OCI-LY7 (cell line): ENCODE results near the gene FOXP1. TPM values are rescaled to one million over a fixed set of nuclear protein-coding genes. Genes with fewer than 3 reads are reported as not detected.

Experiments
- BruUV-seq: library from RNA; stranded (reverse); fragments of 400-500 nt; replicated peaks from 2 replicates; lab custom pipeline; 2021; lab: Mats Ljungman, UMichigan
- CTCF ChIA-PET: fragments of 300-600 bp; sonication (Branson Sonifier 250); formaldehyde crosslinking; loops from one replicate; lab custom pipeline; 2022; ENCODE audit warnings: antibody characterized with exemption; ENCODE audit not compliant: unreplicated experiment; lab: Charles Lee
- POLR2A ChIA-PET: fragments of 300-600 bp; sonication (Branson Sonifier 250); formaldehyde crosslinking; loops from one replicate; lab custom pipeline; 2022; ENCODE audit warnings: antibody characterized with exemption; lab: Charles Lee
- DNase-seq: peaks from one replicate; pipeline ENCODE4 v3.0.0-alpha.2; 2015; ENCODE audit warnings: low spot score
- H2AFZ ChIP-seq: fragments of 200-600 bp; sonication (generic), shearing (Covaris generic); 2 replicates; pipeline ENCODE4 v1.6.1; 2014; ENCODE audit warnings: mild to moderate bottlenecking, antibody characterized with exemption, low read length, moderate library complexity
- H3K27ac ChIP-seq: fragments of 200-600 bp; sonication (generic); 2 replicates; pipeline ENCODE4 v1.5.1; 2014; ENCODE audit warnings: mixed run types, low read depth, mild to moderate bottlenecking, moderate library complexity, low read length, inconsistent platforms; ENCODE audit not compliant: poor library complexity, severe bottlenecking
- H3K36me3 ChIP-seq: fragments of 200-600 bp; sonication (generic); 2 replicates; pipeline ENCODE4 v1.6.1; 2014; ENCODE audit warnings: mild to moderate bottlenecking, antibody characterized with exemption, low read length, moderate library complexity, mixed read lengths; ENCODE audit not compliant: insufficient read depth
- H3K4me1 ChIP-seq: fragments of 200-600 bp; sonication (generic); 2 replicates; pipeline ENCODE4 v1.5.1; 2014; ENCODE audit warnings: mild to moderate bottlenecking, low read length; ENCODE audit not compliant: insufficient read depth, poor library complexity, severe bottlenecking
- H3K4me2 ChIP-seq: fragments of 200-600 bp; sonication (generic); 2 replicates; pipeline ENCODE4 v1.6.1; 2014; ENCODE audit warnings: mild to moderate bottlenecking, low read length
- H3K4me3 ChIP-seq: fragments of 200-600 bp; sonication (generic); 2 replicates; pipeline ENCODE4 v1.5.1; 2014; ENCODE audit warnings: mild to moderate bottlenecking, low read depth, low read length; ENCODE audit not compliant: poor library complexity, severe bottlenecking
- H3K79me2 ChIP-seq: fragments of 200-600 bp; sonication (generic); 2 replicates; pipeline ENCODE4 v1.6.1; 2016; ENCODE audit warnings: low read depth, mild to moderate bottlenecking, low read length, moderate library complexity, mixed read lengths; ENCODE audit not compliant: insufficient read depth
- H3K9me2 ChIP-seq: fragments of 200-600 bp; sonication (generic); 2 replicates; pipeline ENCODE4 v1.6.1; 2016; ENCODE audit warnings: mild to moderate bottlenecking, low read length, mixed read lengths; ENCODE audit not compliant: insufficient read depth
- H3K9me3 ChIP-seq: fragments of 200-600 bp; sonication (generic); 2 replicates; pipeline ENCODE4 v1.6.1; 2014; ENCODE audit warnings: mild to moderate bottlenecking, mixed run types, low read length, mixed read lengths
- H4K20me1 ChIP-seq: fragments of 200-600 bp; sonication (generic); 2 replicates; pipeline ENCODE4 v1.6.1; 2014; ENCODE audit warnings: mild to moderate bottlenecking, antibody characterized with exemption, low read length, moderate library complexity, mixed read lengths; ENCODE audit not compliant: insufficient read depth
- CTCF ChIP-seq: fragments of 200-600 bp; sonication (generic); conservative IDR thresholded peaks from 2 replicates; pipeline ENCODE4 v1.5.1; 2014; ENCODE audit warnings: mild to moderate bottlenecking, antibody characterized with exemption, low read length, moderate library complexity, mixed read lengths
- EZH2phosphoT487 ChIP-seq: fragments of 200-600 bp; sonication (generic); IDR thresholded peaks from 2 replicates; pipeline ENCODE4 v1.6.1; 2018; ENCODE audit warnings: low read depth, borderline replicate concordance, mild to moderate bottlenecking, mixed run types, antibody characterized with exemption, low read length, moderate library complexity, mixed read lengths
- intact Hi-C: fragments of 100-400 bp; cut with micrococcal nuclease; formaldehyde crosslinking; loops from one replicate; pipeline ENCODE4 v1.10.0; 2022; ENCODE audit not compliant: unreplicated experiment
- total RNA-seq, 2 experiments: library from RNA; depleted of rRNA in 1 of 2; stranded (reverse); fragments of >200 nt in 1 of 2; shearing (Covaris generic) in 1 of 2; gene quantifications; 2 replicates each; pipeline ENCODE4 v1.2.3, GENCODE V29; 2014 to 2022

Gene FOXP1
- total RNA-seq, 2 experiments from 2014 or later, result 87.3 to 151 TPM

GRCh38 chr3:71593106-71593505, 9.6 kb upstream of the FOXP1 start:
- CTCF ChIA-PET, result no interaction called here
- TF ChIP-seq CTCF, result no peak
- TF ChIP-seq EZH2phosphoT487, result no peak
- Histone ChIP-seq H3K27ac (no peak overlapping the region), H3K4me1 (peaks cover 4% of the 10 kb centered on the region), H2AFZ (no peak overlapping the region), H3K4me3 (no peak overlapping the region), H3K36me3 (no peaks in the 10 kb centered on the region), H3K4me2 (no peak overlapping the region), H3K79me2 (no peaks in the 10 kb centered on the region), H3K9me3 (peaks cover 4% of the 10 kb centered on the region; the same call in 1 of the 2 replicates), H4K20me1 (no peaks in the 10 kb centered on the region), H3K9me2 (no peaks in the 10 kb centered on the region)
- BruUV-seq, result no TSS peak
- no peak for DNase-seq
- intact Hi-C loops, result no loop called here
- POLR2A ChIA-PET, result no interaction called here

DNA sequence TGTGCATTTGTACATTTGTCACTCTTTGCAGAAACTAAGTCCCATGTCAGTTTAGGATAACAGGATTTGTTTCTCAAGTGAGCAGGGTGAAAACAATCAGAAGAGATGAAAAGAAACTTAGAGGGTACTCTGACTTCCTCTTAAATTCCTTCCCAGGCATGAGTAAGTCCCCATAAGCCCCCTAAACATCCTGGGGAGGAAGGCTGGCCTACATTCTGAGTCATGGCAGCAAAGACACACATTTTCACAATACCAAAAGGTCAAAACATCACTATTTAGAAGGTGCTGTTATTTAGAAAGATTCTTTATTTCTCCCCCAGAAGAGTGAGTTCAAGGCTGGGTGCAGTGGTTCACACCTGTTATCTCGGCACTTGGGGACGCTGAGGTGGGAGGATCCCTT, 7.6 kb upstream of the FOXP1 start:
- no TSS peak for BruUV-seq
- intact Hi-C loops, result no loop called here
- peaks cover 21% of the 10 kb centered on the region for H3K4me1 ChIP-seq
- H3K4me3 ChIP-seq, result no peak overlapping the region
- H3K36me3 ChIP-seq, result no peaks in the 10 kb centered on the region
- no peak overlapping the region for H2AFZ ChIP-seq
- no peak for DNase-seq
- H3K79me2 ChIP-seq, result peaks cover 4% of the 10 kb centered on the region; the same call in 1 of the 2 replicates
- ChIA-PET POLR2A (interaction anchor here (2.0 kb wide), 1 partner anchor 9 kb away, joined by 6 read pairs; no protein-coding TSS in a partner anchor), CTCF (no interaction called here)
- H3K9me3 ChIP-seq, result peaks cover 4% of the 10 kb centered on the region; the same call in 1 of the 2 replicates
- no peaks in the 10 kb centered on the region for H3K9me2 ChIP-seq
- TF ChIP-seq CTCF (no peak), EZH2phosphoT487 (no peak)
- no peak overlapping the region for H3K27ac ChIP-seq
- no peaks in the 10 kb centered on the region for H4K20me1 ChIP-seq
- H3K4me2 ChIP-seq, result no peak overlapping the region

DNA sequence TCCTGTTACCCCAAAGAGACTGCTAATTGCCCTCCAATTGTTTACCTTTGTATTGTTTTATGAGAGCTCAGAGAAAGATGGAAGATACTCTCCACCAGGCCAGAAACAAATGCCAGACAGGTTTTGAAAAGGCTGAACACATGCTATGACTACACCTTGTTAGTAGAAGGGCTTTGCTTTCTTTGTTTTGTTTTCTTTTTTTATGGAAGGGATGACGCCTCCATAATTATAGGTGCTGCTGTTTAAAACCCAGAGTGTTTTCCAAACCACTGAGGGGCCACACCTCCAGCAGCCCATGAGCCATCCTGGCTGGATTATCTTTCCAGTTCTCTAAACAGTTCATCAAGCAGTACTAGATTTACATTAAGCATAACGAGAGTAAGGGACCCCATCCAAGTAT, 5.6 kb upstream of the FOXP1 start:
- Histone ChIP-seq H3K4me2 (no peak overlapping the region), H3K27ac (no peak overlapping the region), H3K4me1 (peaks cover 38% of the 10 kb centered on the region), H3K9me3 (no peaks in the 10 kb centered on the region; the same call in 1 of the 2 replicates), H3K9me2 (no peaks in the 10 kb centered on the region), H3K79me2 (peaks cover 23% of the 10 kb centered on the region; the same call in 1 of the 2 replicates), H2AFZ (no peak overlapping the region), H3K4me3 (no peak overlapping the region), H4K20me1 (no peaks in the 10 kb centered on the region), H3K36me3 (no peaks in the 10 kb centered on the region)
- intact Hi-C loops, result loop anchor here (5.0 kb wide), 2 partner anchors 342 to 362 kb away; no protein-coding TSS in a partner anchor
- ChIA-PET POLR2A (interaction anchor here (0.8 to 1.4 kb wide), 2 partner anchors 13 to 133 kb away, joined by 3 to 4 read pairs; no protein-coding TSS in a partner anchor), CTCF (no interaction called here)
- TF ChIP-seq EZH2phosphoT487 (no peak), CTCF (no peak)
- no TSS peak for BruUV-seq
- no peak for DNase-seq
